Smooth muscle cell (in vitro differentiated cells): ENCODE measurements around the gene CYBRD1. TPM values are rescaled to one million over a fixed set of nuclear protein-coding genes. Genes with fewer than 3 reads are reported as not detected.
A peak's percentile ranks its signal among the peaks of the same experiment; 100 is the strongest.

Experiments
- DNase-seq: peaks from one replicate; lab custom pipeline; 2025; ENCODE audit not compliant: unreplicated experiment; lab: John Stamatoyannopoulos, UW
- H2AFZ ChIP-seq: fragments of 200-600 bp; sonication (generic); 2 replicates; pipeline ENCODE4 v1.6.0; 2016; ENCODE audit warnings: antibody characterized with exemption, low read depth, mild to moderate bottlenecking
- H3F3A ChIP-seq: fragments of 200-600 bp; sonication (generic); 2 replicates; pipeline ENCODE4 v1.6.0; 2017; ENCODE audit warnings: antibody characterized with exemption, low read depth
- H3K27ac ChIP-seq: fragments of 200-600 bp; sonication (generic); 2 replicates; pipeline ENCODE4 v1.5.1; 2016; ENCODE audit warnings: low read depth, mild to moderate bottlenecking
- H3K27me3 ChIP-seq: fragments of 200-600 bp; sonication (generic); 2 replicates; pipeline ENCODE4 v1.6.1; 2016; ENCODE audit warnings: low read depth, mild to moderate bottlenecking
- H3K36me3 ChIP-seq: fragments of 200-600 bp; sonication (generic); 2 replicates; pipeline ENCODE4 v1.5.1; 2016; ENCODE audit warnings: low read depth
- H3K4me1 ChIP-seq: fragments of 200-600 bp; sonication (generic); 2 replicates; pipeline ENCODE4 v1.5.1; 2016; ENCODE audit warnings: low read depth
- H3K4me2 ChIP-seq: fragments of 200-600 bp; sonication (generic); 2 replicates; pipeline ENCODE4 v1.6.0; 2016; ENCODE audit warnings: mild to moderate bottlenecking
- H3K4me3 ChIP-seq: fragments of 200-600 bp; sonication (generic); 2 replicates; pipeline ENCODE4 v1.5.1; 2016; ENCODE audit warnings: mild to moderate bottlenecking
- H3K79me2 ChIP-seq: fragments of 200-600 bp; sonication (generic); 2 replicates; pipeline ENCODE4 v1.6.0; 2016; ENCODE audit warnings: low read depth, mild to moderate bottlenecking
- H3K9ac ChIP-seq: fragments of 200-600 bp; sonication (generic); 2 replicates; pipeline ENCODE4 v1.6.0; 2016; ENCODE audit warnings: low read depth
- H3K9me3 ChIP-seq: fragments of 200-600 bp; sonication (generic); replicated peaks from 2 replicates; pipeline ENCODE4 v1.5.1; 2016; ENCODE audit warnings: low read depth
- H4K20me1 ChIP-seq: fragments of 200-600 bp; sonication (generic); 2 replicates; pipeline ENCODE4 v1.6.0; 2016; ENCODE audit warnings: low read depth
- WGBS: methylation state at CpG from one replicate; pipeline ENCODE4 v1.1.7; 2016; ENCODE audit warnings: low lambda C conversion rate; 5-methylcytosine and 5-hydroxymethylcytosine counted together
- polyA plus RNA-seq: library from polyadenylated mRNA; unstranded; fragments of >200 nt; fragmentation: Nextera tagmentation; extraction: Ambion mirVana; gene quantifications from 2 replicates; pipeline ENCODE4 v1.2.1, GENCODE V29; 2016
- total RNA-seq: library from RNA; depleted of rRNA; stranded (reverse); fragments of >200 nt; gene quantifications from 2 replicates; pipeline ENCODE4 v1.2.3, GENCODE V29; 2014
- TF ChIP-seq, protein P1 (sequence below): fragments of 200-600 bp; sonication (generic); IDR thresholded peaks from 2 replicates; pipeline ENCODE4 v1.5.1; 2017; ENCODE audit warnings: borderline replicate concordance, mild to moderate bottlenecking, antibody characterized with exemption; ENCODE audit not compliant: insufficient read depth, poor library complexity, severe bottlenecking

CYBRD1 gene
- total and polyA plus RNA-seq, 2 experiments from 2014 or later, result 41.3 to 61.5 TPM

DNA sequence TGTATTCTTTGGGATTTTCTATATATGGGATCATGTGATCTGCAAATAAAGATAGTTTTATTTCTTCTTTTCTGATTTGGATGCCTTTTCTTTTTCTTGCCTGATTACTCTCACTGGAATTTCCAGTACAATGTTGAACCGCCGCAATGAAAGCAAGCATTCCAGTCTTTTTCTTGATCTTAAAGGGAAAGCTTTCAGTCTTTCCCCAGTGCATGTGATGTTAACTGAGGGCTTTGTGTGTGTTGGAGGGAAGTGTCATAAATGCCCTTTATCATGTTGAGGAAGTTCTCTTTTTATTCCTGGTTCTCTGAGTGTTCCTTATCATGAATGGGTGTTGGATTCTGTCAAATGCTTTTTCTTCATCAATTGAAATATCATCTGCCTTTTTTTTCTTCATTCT is 16.9 kb upstream of the CYBRD1 start:
- Histone ChIP-seq H3K36me3 (no peaks in the 10 kb centered on the region), H3K4me1 (no peaks in the 10 kb centered on the region), H3K27me3 (peaks cover 10% of the 10 kb centered on the region), H3F3A (no peaks in the 10 kb centered on the region), H3K79me2 (no peaks in the 10 kb centered on the region), H3K4me2 (no peak overlapping the region), H4K20me1 (no peaks in the 10 kb centered on the region), H3K9ac (no peak overlapping the region), H3K9me3 (no peaks in the 10 kb centered on the region), H2AFZ (peak overlapping the region; percentile 59), H3K4me3 (no peak overlapping the region), H3K27ac (no peak overlapping the region)
- TF ChIP-seq, protein P1, sequence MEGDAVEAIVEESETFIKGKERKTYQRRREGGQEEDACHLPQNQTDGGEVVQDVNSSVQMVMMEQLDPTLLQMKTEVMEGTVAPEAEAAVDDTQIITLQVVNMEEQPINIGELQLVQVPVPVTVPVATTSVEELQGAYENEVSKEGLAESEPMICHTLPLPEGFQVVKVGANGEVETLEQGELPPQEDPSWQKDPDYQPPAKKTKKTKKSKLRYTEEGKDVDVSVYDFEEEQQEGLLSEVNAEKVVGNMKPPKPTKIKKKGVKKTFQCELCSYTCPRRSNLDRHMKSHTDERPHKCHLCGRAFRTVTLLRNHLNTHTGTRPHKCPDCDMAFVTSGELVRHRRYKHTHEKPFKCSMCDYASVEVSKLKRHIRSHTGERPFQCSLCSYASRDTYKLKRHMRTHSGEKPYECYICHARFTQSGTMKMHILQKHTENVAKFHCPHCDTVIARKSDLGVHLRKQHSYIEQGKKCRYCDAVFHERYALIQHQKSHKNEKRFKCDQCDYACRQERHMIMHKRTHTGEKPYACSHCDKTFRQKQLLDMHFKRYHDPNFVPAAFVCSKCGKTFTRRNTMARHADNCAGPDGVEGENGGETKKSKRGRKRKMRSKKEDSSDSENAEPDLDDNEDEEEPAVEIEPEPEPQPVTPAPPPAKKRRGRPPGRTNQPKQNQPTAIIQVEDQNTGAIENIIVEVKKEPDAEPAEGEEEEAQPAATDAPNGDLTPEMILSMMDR, result no peak
- DNase-seq, result no peak
- WGBS, result 12% methylated on average over 2 of the region's 2 CpGs

DNA sequence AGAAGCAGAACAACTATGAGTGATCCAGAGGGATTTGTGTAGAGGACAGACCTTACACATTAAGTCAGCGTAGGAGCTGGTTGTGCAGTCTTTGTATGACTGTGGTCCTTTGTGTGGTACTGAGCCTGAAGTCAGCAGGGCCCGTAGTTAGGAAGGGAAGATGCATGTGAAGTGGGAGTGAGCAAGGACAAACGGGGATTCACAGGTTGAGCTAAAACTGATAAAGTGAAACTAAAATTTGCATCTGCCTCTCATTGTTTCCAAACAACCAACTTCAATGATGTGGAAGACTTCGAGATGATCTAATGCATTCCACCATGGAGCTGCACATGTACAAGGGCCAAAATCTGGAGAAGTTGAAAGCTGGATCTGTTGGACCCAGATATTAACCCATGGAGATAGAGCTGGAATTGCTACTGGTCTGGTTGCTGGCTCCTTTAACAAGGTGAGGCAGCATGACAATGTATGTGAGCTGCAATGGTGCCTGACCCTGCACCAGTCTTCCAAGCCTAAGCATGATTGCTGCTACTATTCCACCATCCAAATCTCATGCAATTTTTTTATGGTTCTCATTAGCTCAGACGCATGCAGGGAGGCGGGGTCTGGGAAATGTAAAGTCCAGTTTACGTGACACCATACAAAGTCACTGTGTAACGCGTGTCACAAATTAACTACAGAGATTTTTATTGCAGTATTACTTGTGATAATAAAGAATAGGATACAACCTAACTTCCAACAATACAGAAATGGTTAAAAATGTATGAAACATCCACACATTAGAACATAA is 12.1 kb upstream of the CYBRD1 start:
- Histone ChIP-seq H3K27me3 (peaks cover 10% of the 10 kb centered on the region), H3K36me3 (no peaks in the 10 kb centered on the region), H3K4me1 (no peaks in the 10 kb centered on the region), H3K4me3 (no peak overlapping the region), H3K4me2 (no peak overlapping the region), H3K9ac (no peak overlapping the region), H2AFZ (no peak overlapping the region), H4K20me1 (no peaks in the 10 kb centered on the region), H3K79me2 (no peaks in the 10 kb centered on the region), H3K27ac (no peak overlapping the region), H3F3A (no peaks in the 10 kb centered on the region), H3K9me3 (no peaks in the 10 kb centered on the region)
- TF ChIP-seq, protein P1, result no peak
- DNase-seq, result no peak
- 89% methylated on average over 9 of the region's 9 CpGs for WGBS

DNA sequence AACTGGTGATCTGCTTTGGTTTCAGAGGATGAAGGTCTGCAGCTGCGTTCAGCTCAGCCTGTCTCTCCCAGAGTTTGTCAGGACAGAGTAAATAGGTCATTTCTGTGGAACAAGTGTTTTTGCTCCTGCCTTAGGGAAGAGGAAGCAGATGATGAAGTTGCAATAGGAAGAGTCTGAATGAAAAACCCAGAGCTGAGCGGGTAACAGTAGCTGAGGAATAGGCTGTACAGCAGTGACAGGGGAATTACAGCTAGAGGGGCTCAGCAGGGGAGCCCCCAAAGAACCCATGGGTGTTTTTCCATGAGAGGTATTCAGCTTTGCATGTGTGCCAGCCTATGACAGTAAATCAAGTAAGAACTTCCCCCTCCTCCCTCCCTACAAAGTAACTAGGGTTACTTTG is 10.3 kb upstream of the CYBRD1 start:
- no peak overlapping the region for H3K4me2 ChIP-seq
- H3K4me3 ChIP-seq, result no peak overlapping the region
- no peaks in the 10 kb centered on the region for H3F3A ChIP-seq
- TF ChIP-seq, protein P1, result no peak
- no peak for DNase-seq
- H2AFZ ChIP-seq, result no peak overlapping the region
- peaks cover 10% of the 10 kb centered on the region for H3K27me3 ChIP-seq
- no peak overlapping the region for H3K27ac ChIP-seq
- H3K4me1 ChIP-seq, result no peaks in the 10 kb centered on the region
- H3K36me3 ChIP-seq, result no peaks in the 10 kb centered on the region
- no peaks in the 10 kb centered on the region for H4K20me1 ChIP-seq
- no peaks in the 10 kb centered on the region for H3K79me2 ChIP-seq
- no peaks in the 10 kb centered on the region for H3K9me3 ChIP-seq
- H3K9ac ChIP-seq, result no peak overlapping the region
- 98% methylated on average over 2 of the region's 2 CpGs for WGBS

DNA sequence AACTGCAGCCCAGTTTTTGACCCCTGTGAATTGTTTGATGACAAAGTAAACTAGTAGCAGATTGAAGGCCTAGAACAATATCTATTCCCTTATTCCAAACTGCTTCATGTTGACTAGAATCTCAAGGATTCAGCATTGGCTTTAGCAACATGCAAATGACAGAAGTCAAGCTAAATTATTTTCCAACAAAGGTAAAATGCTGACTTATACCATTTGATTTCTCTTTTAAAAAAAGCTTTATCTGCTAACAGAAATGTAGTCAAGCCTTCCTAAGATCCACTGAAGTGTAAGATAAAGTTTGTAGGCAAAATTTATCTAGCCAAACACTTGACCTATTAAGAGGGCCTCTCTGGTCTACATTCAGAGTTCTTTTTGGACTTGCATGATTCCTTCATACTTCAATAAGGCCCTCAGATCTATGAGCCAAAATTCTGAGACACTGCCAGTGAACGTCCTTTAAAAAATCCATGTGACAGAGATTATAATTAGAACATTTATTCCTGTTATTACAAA is 9.5 kb upstream of the CYBRD1 start:
- H3K4me1 ChIP-seq, result no peaks in the 10 kb centered on the region
- DNase-seq, result no peak
- H3K27ac ChIP-seq, result no peak overlapping the region
- TF ChIP-seq, protein P1, result no peak
- no peaks in the 10 kb centered on the region for H3K36me3 ChIP-seq
- H3K4me2 ChIP-seq, result no peak overlapping the region
- peaks cover 6% of the 10 kb centered on the region for H3K27me3 ChIP-seq
- 64% methylated on average over 1 of the region's 1 CpG for whole genome bisulfite sequencing
- H2AFZ ChIP-seq, result no peak overlapping the region
- H3K9me3 ChIP-seq, result no peaks in the 10 kb centered on the region
- H3F3A ChIP-seq, result no peaks in the 10 kb centered on the region
- no peaks in the 10 kb centered on the region for H4K20me1 ChIP-seq
- no peaks in the 10 kb centered on the region for H3K79me2 ChIP-seq
- H3K4me3 ChIP-seq, result no peak overlapping the region
- no peak overlapping the region for H3K9ac ChIP-seq
